ENCODE measurements around the gene RAE1.
A peak's percentile ranks its signal among the peaks of the same experiment; 100 is the strongest.

The RAE1 gene

GRCh38 chr20:57411406-57412283 is 60.6 kb downstream of the RAE1 start:
- H3K4me2 ChIP-seq, result peak overlapping the region; percentile 30
- TF ChIP-seq Cebpa-rat (IDR thresholded peaks at IDR 0.05), result no peak

GRCh38 chr20:57412347-57413029 is 61.4 kb downstream of the RAE1 start:
- Histone ChIP-seq H3K4me1 (peaks cover 75% of the 10 kb centered on the region), H3K9me3 (no peaks in the 10 kb centered on the region), H4K20me1 (peaks cover 31% of the 10 kb centered on the region), H3K4me2 (peak overlapping the region; percentile 30), H3K36me3 (peaks cover 36% of the 10 kb centered on the region), H3K27ac (peak overlapping the region; percentile 14; the same call in 1 of the 2 replicates), H3K4me3 (no peak overlapping the region), H3K9ac (no peak overlapping the region), H3K27me3 (no peaks in the 10 kb centered on the region)
- no peak for TF ChIP-seq Cebpa-rat (IDR thresholded peaks at IDR 0.05)

More at GRCh38 chr20:57411406-57412283, 60.6 kb downstream of the RAE1 start:
- Histone ChIP-seq H3K27ac (peak overlapping the region; percentile 53), H3K27me3 (no peaks in the 10 kb centered on the region), H3K4me1 (peaks cover 77% of the 10 kb centered on the region), H4K20me1 (peaks cover 40% of the 10 kb centered on the region), H3K4me3 (no peak overlapping the region), H3K36me3 (peaks cover 45% of the 10 kb centered on the region), H3K9me3 (no peaks in the 10 kb centered on the region), H3K9ac (0 out of 2 replicates have a peak overlapping the region, but pooled peaks have one; percentile 15)

- TF ChIP-seq Cebpa-rat (IDR thresholded peaks at IDR 0.05), result no peak
- H3K9ac ChIP-seq, result no peak overlapping the region
- H4K20me1 ChIP-seq, result peaks cover 16% of the 10 kb centered on the region
- peaks cover 69% of the 10 kb centered on the region for H3K4me1 ChIP-seq
- no peak overlapping the region for H3K4me3 ChIP-seq
- no peak overlapping the region for H3K27ac ChIP-seq
- no peaks in the 10 kb centered on the region for H3K9me3 ChIP-seq
- H3K4me2 ChIP-seq, result no peak overlapping the region
- H3K36me3 ChIP-seq, result peaks cover 21% of the 10 kb centered on the region
- H3K27me3 ChIP-seq, result no peaks in the 10 kb centered on the region
Observed at GRCh38 chr20:57413986-57414385, 62.9 kb downstream of the RAE1 start.

DNA sequence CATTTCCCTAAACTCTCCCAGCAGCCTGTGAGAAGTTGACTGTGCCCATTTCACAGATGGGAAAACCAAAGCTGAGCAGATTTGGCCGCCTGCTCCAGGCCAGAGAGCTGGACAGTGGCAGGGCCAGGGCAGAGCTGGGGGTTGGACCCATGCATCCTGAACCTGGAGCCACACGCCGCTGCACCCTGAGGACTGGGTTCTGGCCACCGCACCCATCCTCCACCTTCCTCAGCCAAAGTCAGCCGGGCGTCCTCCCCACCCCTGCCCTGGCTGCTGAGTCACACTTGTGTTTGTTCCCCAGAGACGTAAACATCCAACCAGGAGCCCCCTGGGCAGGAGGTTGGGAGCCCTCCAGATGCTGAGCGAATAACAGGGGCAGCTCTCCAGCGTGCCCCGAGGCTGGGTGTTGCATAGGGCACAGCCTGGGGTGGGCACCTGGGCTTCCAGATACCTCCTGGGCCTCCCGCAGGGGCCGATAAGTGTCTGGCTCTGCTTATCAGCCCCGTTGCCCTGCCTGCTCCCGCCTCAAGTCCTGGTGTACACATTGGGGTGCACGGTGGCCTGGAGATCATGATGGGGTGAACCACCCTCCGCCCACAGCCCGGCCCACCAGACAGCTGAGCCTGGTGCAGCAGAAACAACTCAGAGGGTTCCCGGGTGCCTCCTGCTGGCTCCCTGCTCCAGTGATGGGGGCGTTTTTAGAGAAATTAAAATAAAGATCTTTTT is 64.0 kb downstream of the RAE1 start:
- Histone ChIP-seq H4K20me1 (peaks cover 6% of the 10 kb centered on the region), H3K27ac (peak overlapping the region; percentile 44; the same call in 1 of the 2 replicates), H3K4me2 (peak overlapping the region; percentile 53), H3K4me1 (peaks cover 61% of the 10 kb centered on the region), H3K36me3 (peaks cover 11% of the 10 kb centered on the region), H3K27me3 (no peaks in the 10 kb centered on the region), H3K9me3 (no peaks in the 10 kb centered on the region), H3K9ac (peak overlapping the region; percentile 53; the same call in 1 of the 2 replicates), H3K4me3 (no peak overlapping the region)
- no peak for TF ChIP-seq Cebpa-rat (IDR thresholded peaks at IDR 0.05)

GRCh38 chr20:57415771-57416170 is 64.7 kb downstream of the RAE1 start:
- no peaks in the 10 kb centered on the region for H3K27me3 ChIP-seq
- TF ChIP-seq Cebpa-rat (IDR thresholded peaks at IDR 0.05), result no peak
- H3K9ac ChIP-seq, result peak overlapping the region; percentile 9; the same call in 1 of the 2 replicates
- H3K4me1 ChIP-seq, result peaks cover 66% of the 10 kb centered on the region
- peaks cover 3% of the 10 kb centered on the region; the same call in 1 of the 2 replicates for H3K36me3 ChIP-seq
- H4K20me1 ChIP-seq, result no peaks in the 10 kb centered on the region
- H3K9me3 ChIP-seq, result no peaks in the 10 kb centered on the region
- peak overlapping the region; percentile 44; the same call in 1 of the 2 replicates for H3K27ac ChIP-seq
- no peak overlapping the region for H3K4me2 ChIP-seq
- H3K4me3 ChIP-seq, result no peak overlapping the region

- Histone ChIP-seq H3K4me3 (no peak overlapping the region), H3K36me3 (no peaks in the 10 kb centered on the region), H3K9me3 (no peaks in the 10 kb centered on the region), H3K27me3 (no peaks in the 10 kb centered on the region), H3K4me2 (no peak overlapping the region), H3K27ac (0 out of 2 replicates have a peak overlapping the region, but pooled peaks have one; percentile 5), H3K9ac (peak overlapping the region; percentile 9; the same call in 1 of the 2 replicates), H4K20me1 (no peaks in the 10 kb centered on the region), H3K4me1 (peaks cover 66% of the 10 kb centered on the region)
- no peak for TF ChIP-seq Cebpa-rat (IDR thresholded peaks at IDR 0.05)
Observed at GRCh38 chr20:57416296-57417022, 65.4 kb downstream of the RAE1 start.

DNA sequence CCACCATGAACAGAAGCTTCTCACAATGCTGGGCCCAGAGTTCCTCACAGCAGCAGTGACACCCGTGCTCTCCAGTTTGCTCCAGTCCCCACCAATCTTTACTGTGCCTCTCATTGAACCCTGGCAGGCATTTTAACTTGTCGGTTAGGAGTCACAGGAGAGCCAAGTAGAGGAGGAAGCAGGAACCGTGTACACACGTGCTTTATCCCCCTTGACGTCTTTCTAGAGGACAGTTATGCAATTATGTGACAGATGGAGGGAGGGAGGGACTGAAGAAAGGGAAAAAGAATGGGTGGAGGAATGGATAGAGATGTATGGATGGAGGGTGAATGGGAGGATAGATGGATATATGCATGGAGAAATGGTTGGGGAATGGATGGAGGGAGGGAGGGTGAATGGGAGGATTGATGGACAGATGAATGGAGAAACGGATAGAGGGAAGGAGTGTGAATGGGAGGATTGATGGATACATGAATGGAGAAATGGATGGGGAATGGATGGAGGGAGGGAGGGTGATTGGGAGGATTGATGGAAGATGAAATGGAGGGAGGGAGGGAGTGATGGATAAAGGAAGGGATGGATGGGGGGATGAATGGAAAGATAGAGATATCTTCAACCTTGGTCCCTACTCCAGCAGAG is 66.1 kb downstream of the RAE1 start:
- TF ChIP-seq Cebpa-rat (IDR thresholded peaks at IDR 0.05), result no peak
- Histone ChIP-seq H3K27me3 (no peaks in the 10 kb centered on the region), H3K9ac (no peak overlapping the region), H3K27ac (0 out of 2 replicates have a peak overlapping the region, but pooled peaks have one; percentile 5), H3K4me2 (no peak overlapping the region), H3K9me3 (no peaks in the 10 kb centered on the region), H3K4me3 (no peak overlapping the region), H3K36me3 (no peaks in the 10 kb centered on the region), H4K20me1 (no peaks in the 10 kb centered on the region), H3K4me1 (peaks cover 66% of the 10 kb centered on the region)

Measured in BLaER1 (cell line).